Measurements from ENCODE around the gene C14orf119.

C14orf119 gene

DNA sequence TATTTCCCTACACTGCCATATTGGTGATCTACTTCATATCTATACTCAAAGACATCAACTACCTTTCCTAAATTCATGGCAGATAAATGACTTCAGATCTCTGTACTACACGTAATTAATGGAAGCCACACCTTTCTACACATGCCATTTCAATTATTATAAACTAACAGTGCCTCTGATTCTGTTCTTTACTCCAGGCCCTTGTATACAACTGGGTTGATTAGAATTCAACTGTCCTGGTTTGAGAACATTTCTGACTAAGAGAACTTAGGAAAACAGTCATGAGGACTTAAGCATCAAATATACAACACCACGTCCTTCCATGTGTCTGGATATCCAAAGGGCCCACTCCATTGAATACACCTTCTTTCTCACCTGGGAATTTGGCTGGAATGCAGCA, 2.2 kb upstream of the C14orf119 start:
- Histone ChIP-seq H3K9ac (ENCODE audit: low read length) (no peak overlapping the region), H3K27me3 (ENCODE audit: control insufficient read depth, insufficient read depth, low read length) (no peaks in the 10 kb centered on the region), H3K4me1 (ENCODE audit: control insufficient read depth, insufficient read depth, low read length) (peaks cover 4% of the 10 kb centered on the region), H3K36me3 (ENCODE audit: control insufficient read depth, insufficient read depth, low read length) (peaks cover 64% of the 10 kb centered on the region), H3K9me3 (ENCODE audit: control insufficient read depth, insufficient read depth, low read depth, low read length) (no peaks in the 10 kb centered on the region), H3K27ac (ENCODE audit: low read depth, low read length) (no peak overlapping the region), H3K4me3 (ENCODE audit: low read depth, low read length) (peak overlapping the region; percentile 91)

DNA sequence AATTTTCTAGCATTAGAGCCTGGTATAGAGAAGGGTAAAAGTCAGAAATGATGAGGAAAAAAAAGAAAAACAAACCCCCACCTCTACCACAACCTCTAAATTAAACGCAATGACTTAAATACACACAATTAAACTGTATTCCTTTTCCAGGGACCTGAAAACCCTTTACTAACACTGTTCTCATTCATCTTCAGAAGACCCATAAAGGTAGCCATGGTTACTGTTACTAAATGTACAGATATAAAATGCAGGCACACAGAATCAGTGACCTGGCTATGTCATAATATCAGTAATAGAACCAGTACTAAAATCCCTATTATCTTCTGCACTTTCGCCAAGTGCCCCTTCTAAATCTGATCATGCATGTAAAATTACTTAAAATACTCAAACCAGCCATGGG, 1.8 kb upstream of the C14orf119 start:
- peaks cover 64% of the 10 kb centered on the region for H3K36me3 ChIP-seq (ENCODE audit: control insufficient read depth, insufficient read depth, low read length)
- peaks cover 4% of the 10 kb centered on the region for H3K4me1 ChIP-seq (ENCODE audit: control insufficient read depth, insufficient read depth, low read length)
- H3K9ac ChIP-seq (ENCODE audit: low read length): no peak overlapping the region
- no peaks in the 10 kb centered on the region for H3K9me3 ChIP-seq (ENCODE audit: control insufficient read depth, insufficient read depth, low read depth, low read length)
- peak overlapping the region; percentile 91 for H3K4me3 ChIP-seq (ENCODE audit: low read depth, low read length)
- H3K27me3 ChIP-seq (ENCODE audit: control insufficient read depth, insufficient read depth, low read length): no peaks in the 10 kb centered on the region
- no peak overlapping the region for H3K27ac ChIP-seq (ENCODE audit: low read depth, low read length)

DNA sequence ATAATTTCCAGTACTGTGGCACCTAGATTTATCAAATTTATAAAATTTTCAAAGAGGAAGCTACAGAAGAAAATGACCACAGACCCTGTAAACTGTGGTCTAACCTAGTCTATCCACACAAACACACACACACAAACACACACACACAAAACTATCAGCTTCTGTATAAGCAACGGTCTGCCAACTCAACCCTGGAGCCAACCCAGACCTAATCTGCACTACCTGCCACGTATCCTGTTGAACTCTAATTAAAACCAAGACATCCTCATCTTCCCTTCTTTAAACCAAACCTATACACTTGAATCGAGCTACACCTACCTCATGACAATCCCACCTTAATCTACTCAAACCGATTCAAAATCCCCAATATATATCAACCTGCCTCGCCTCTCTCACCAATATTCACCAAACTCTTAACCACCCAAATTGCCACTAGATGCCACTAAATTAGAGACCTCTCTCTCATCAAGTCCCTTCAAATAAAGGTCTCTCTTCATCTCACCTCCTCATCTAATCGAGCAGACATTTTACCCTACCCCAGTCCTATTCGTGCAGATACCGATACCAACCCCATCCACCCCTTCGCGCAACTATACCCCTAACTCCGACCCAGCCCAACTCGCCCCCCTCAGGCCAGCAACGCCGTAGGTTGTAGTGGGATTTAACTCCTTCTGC, 1.2 kb upstream of the C14orf119 start:
- Histone ChIP-seq H3K4me3 (ENCODE audit: low read depth, low read length) (peak overlapping the region; percentile 91), H3K9ac (ENCODE audit: low read length) (peak overlapping the region; percentile 94), H3K27me3 (ENCODE audit: control insufficient read depth, insufficient read depth, low read length) (no peaks in the 10 kb centered on the region), H3K4me1 (ENCODE audit: control insufficient read depth, insufficient read depth, low read length) (peaks cover 4% of the 10 kb centered on the region), H3K36me3 (ENCODE audit: control insufficient read depth, insufficient read depth, low read length) (peaks cover 64% of the 10 kb centered on the region), H3K9me3 (ENCODE audit: control insufficient read depth, insufficient read depth, low read depth, low read length) (no peaks in the 10 kb centered on the region), H3K27ac (ENCODE audit: low read depth, low read length) (peak overlapping the region; percentile 97)

GRCh38 chr14:23094666-23095195, 574 bp upstream of the C14orf119 start, which contains the start of gene ACIN1:
ACIN1 (minus strand) TSS chr14:23095136; CDS start chr14:23095112, 24 bp downstream.
- peaks cover 59% of the 10 kb centered on the region for H3K36me3 ChIP-seq (ENCODE audit: control insufficient read depth, insufficient read depth, low read length)

DNA sequence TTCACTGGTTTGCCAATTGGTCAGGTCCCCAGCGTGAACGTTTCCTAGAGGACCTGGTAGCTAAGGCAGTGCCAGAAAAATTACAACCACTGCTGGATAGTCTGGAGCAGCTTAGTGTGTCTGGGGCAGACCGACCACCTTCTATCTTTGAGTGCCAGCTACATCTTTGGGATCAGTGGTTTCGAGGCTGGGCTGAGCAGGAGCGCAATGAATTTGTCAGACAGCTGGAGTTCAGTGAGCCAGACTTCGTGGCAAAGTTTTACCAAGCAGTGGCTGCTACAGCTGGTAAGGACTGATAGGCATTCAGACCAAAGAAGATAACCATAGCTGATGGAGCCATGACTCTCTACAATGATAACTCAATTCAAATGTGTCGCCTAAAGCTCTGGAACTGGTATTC, 2.5 kb downstream of the C14orf119 start:
- H3K4me1 ChIP-seq (ENCODE audit: control insufficient read depth, insufficient read depth, low read length): peaks cover 18% of the 10 kb centered on the region
- H3K9ac ChIP-seq (ENCODE audit: low read length): no peak overlapping the region
- H3K4me3 ChIP-seq (ENCODE audit: low read depth, low read length): no peak overlapping the region
- peaks cover 31% of the 10 kb centered on the region for H3K36me3 ChIP-seq (ENCODE audit: control insufficient read depth, insufficient read depth, low read length)
- no peak overlapping the region for H3K27ac ChIP-seq (ENCODE audit: low read depth, low read length)
- no peaks in the 10 kb centered on the region for H3K27me3 ChIP-seq (ENCODE audit: control insufficient read depth, insufficient read depth, low read length)
- H3K9me3 ChIP-seq (ENCODE audit: control insufficient read depth, insufficient read depth, low read depth, low read length): no peaks in the 10 kb centered on the region

More at GRCh38 chr14:23094666-23095195, 574 bp upstream of the C14orf119 start, which contains the start of gene ACIN1:
- Histone ChIP-seq H3K27me3 (ENCODE audit: control insufficient read depth, insufficient read depth, low read length) (no peaks in the 10 kb centered on the region), H3K4me3 (ENCODE audit: low read depth, low read length) (peak within 1 kb of the TSS; percentile 91), H3K9me3 (ENCODE audit: control insufficient read depth, insufficient read depth, low read depth, low read length) (no peaks in the 10 kb centered on the region), H3K4me1 (ENCODE audit: control insufficient read depth, insufficient read depth, low read length) (peaks cover 10% of the 10 kb centered on the region), H3K9ac (ENCODE audit: low read length) (peak within 1 kb of the TSS; percentile 94), H3K27ac (ENCODE audit: low read depth, low read length) (peak within 1 kb of the TSS; percentile 97)

GRCh38 chr14:23099212-23099861, 4.0 kb downstream of the C14orf119 start:
- Histone ChIP-seq H3K9ac (ENCODE audit: low read length) (no peak overlapping the region), H3K27me3 (ENCODE audit: control insufficient read depth, insufficient read depth, low read length) (no peaks in the 10 kb centered on the region), H3K9me3 (ENCODE audit: control insufficient read depth, insufficient read depth, low read depth, low read length) (no peaks in the 10 kb centered on the region), H3K36me3 (ENCODE audit: control insufficient read depth, insufficient read depth, low read length) (peaks cover 24% of the 10 kb centered on the region), H3K27ac (ENCODE audit: low read depth, low read length) (no peak overlapping the region), H3K4me3 (ENCODE audit: low read depth, low read length) (no peak overlapping the region), H3K4me1 (ENCODE audit: control insufficient read depth, insufficient read depth, low read length) (peaks cover 22% of the 10 kb centered on the region)

DNA sequence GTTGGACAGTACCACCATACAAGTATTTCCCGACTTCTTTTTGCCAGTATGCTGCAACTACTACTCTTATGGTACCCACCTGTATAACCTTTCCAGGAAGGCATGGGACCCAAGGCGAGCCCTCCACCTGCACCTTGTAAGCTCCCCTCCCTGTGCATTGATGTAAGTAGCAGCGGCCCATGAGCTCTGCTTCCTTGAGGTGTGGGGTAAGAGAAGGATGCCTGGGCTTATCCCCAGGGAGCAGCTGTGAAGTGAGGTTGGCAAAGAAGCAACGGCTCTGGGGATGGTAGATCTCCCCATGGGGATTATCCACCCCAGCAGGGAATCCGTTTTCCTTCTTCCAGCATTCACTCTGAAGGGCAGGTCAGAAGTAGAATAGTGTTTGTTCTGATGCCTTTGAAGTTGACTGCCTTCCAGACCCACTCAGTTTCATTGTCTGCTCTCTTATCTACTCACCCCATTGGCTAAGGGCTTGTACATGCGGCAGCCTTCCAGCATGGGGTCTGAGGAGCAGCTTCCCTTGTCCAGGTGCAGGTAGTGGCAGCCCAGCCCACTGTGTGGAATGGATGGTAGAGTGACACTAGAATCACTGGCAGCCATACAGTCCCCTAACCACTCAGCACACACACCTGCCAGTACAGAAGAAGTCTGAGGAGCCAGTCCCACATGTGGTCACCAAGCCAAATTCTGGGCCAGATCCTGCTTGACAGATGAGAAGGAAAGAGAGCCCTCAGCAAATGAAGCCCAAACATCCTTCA, 6.1 kb downstream of the C14orf119 start:
- H3K27me3 ChIP-seq (ENCODE audit: control insufficient read depth, insufficient read depth, low read length): no peaks in the 10 kb centered on the region
- H3K9ac ChIP-seq (ENCODE audit: low read length): no peak overlapping the region

DNA sequence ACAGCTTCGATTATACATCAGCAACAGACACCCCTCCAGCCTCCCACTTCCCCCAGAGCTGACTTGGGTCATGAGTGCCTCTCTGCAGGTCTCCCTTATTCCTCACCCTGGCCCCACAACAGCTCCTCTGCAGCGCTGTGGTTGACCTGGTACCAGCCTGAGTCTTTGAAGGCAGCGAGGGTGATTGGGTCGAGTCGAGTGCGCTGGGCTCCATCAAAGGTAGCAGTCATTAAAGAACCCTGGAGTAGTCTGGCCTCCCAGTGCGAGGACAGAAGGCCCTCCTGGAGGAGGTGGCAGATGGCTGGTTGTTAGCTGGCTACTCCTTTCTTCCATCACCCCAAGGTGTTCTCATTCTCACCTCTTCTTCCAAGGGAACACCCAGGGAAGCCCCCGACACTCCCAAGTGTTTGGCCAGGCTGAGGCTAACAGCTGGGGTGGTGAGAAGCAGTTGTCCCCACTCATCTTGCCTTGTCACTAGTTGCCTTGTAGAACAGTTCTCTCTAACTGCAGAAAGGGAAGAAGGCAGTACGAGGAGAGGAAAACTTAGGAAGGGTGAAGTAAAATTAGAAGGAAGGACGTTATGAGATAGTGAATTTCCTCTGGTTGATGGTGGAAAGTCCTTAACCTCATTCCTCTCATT, 6.8 kb downstream of the C14orf119 start:
- H3K4me1 ChIP-seq (ENCODE audit: control insufficient read depth, insufficient read depth, low read length): peaks cover 42% of the 10 kb centered on the region
- H3K36me3 ChIP-seq (ENCODE audit: control insufficient read depth, insufficient read depth, low read length): peaks cover 22% of the 10 kb centered on the region
- H3K9me3 ChIP-seq (ENCODE audit: control insufficient read depth, insufficient read depth, low read depth, low read length): no peaks in the 10 kb centered on the region
- H3K9ac ChIP-seq (ENCODE audit: low read length): no peak overlapping the region
- no peaks in the 10 kb centered on the region for H3K27me3 ChIP-seq (ENCODE audit: control insufficient read depth, insufficient read depth, low read length)
- H3K27ac ChIP-seq (ENCODE audit: low read depth, low read length): no peak overlapping the region
- H3K4me3 ChIP-seq (ENCODE audit: low read depth, low read length): no peak overlapping the region

More for the DNA sequence above, 6.1 kb downstream of the C14orf119 start:
- Histone ChIP-seq H3K4me1 (ENCODE audit: control insufficient read depth, insufficient read depth, low read length) (peaks cover 37% of the 10 kb centered on the region), H3K27ac (ENCODE audit: low read depth, low read length) (no peak overlapping the region), H3K4me3 (ENCODE audit: low read depth, low read length) (no peak overlapping the region), H3K9me3 (ENCODE audit: control insufficient read depth, insufficient read depth, low read depth, low read length) (no peaks in the 10 kb centered on the region), H3K36me3 (ENCODE audit: control insufficient read depth, insufficient read depth, low read length) (peaks cover 24% of the 10 kb centered on the region)

DNA sequence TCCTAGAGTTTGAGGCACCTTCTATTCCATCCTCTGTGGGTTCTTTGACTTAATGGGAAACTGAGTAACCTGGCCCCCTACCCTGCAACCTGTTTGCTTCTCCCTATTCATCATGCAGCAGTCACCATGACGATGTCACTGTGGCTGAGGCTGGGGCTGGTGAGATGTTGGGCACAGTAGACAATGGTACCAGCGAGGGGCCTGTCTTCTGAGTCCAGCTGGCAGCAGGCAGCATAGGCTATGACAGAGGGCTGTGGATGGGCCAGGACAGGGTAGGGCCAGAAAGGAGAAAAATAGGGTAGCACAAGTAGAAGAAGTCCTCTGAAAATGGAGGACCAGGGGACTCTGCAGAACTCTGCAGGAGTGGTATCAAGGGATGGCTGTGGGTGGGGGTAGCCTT, 7.5 kb downstream of the C14orf119 start:
- Histone ChIP-seq H3K9me3 (ENCODE audit: control insufficient read depth, insufficient read depth, low read depth, low read length) (no peaks in the 10 kb centered on the region), H3K27me3 (ENCODE audit: control insufficient read depth, insufficient read depth, low read length) (no peaks in the 10 kb centered on the region), H3K27ac (ENCODE audit: low read depth, low read length) (no peak overlapping the region), H3K4me1 (ENCODE audit: control insufficient read depth, insufficient read depth, low read length) (peaks cover 42% of the 10 kb centered on the region), H3K9ac (ENCODE audit: low read length) (no peak overlapping the region), H3K36me3 (ENCODE audit: control insufficient read depth, insufficient read depth, low read length) (peaks cover 15% of the 10 kb centered on the region), H3K4me3 (ENCODE audit: low read depth, low read length) (no peak overlapping the region)

- H3K27me3 ChIP-seq (ENCODE audit: control insufficient read depth, insufficient read depth, low read length): no peaks in the 10 kb centered on the region
- H3K4me3 ChIP-seq (ENCODE audit: low read depth, low read length): no peak overlapping the region
- no peak overlapping the region for H3K27ac ChIP-seq (ENCODE audit: low read depth, low read length)
- peaks cover 7% of the 10 kb centered on the region; the same call in 1 of the 2 replicates for H3K36me3 ChIP-seq (ENCODE audit: control insufficient read depth, insufficient read depth, low read length)
- H3K9ac ChIP-seq (ENCODE audit: low read length): no peak overlapping the region
- H3K9me3 ChIP-seq (ENCODE audit: control insufficient read depth, insufficient read depth, low read depth, low read length): 0 out of 2 replicates have a peak, but pooled peaks cover 1% of the 10 kb centered on the region
- H3K4me1 ChIP-seq (ENCODE audit: control insufficient read depth, insufficient read depth, low read length): peaks cover 42% of the 10 kb centered on the region
These were observed 8.3 kb downstream of the C14orf119 start for GRCh38 chr14:23103581-23103980.
